Ishikawa (cell line): ENCODE results near the gene MYL12A.

ENCODE experiments used
- CEBPB ChIP-seq: IDR thresholded peaks from 2 replicates; pipeline ENCODE4 v1.6.1; 2012
- CREB1 ChIP-seq: IDR thresholded peaks from 2 replicates; pipeline ENCODE4 v1.6.1; 2012; ENCODE audit warnings: low read depth
- EGR1 ChIP-seq: IDR thresholded peaks from 2 replicates; pipeline ENCODE4 v1.6.1; 2012
- EP300 ChIP-seq: IDR thresholded peaks from 2 replicates; pipeline ENCODE4 v1.6.1; 2012; ENCODE audit warnings: borderline replicate concordance
- FOXM1 ChIP-seq: IDR thresholded peaks from 2 replicates; pipeline ENCODE4 v1.6.1; 2012; ENCODE audit warnings: low read depth, borderline replicate concordance
- NFIC ChIP-seq: IDR thresholded peaks from 2 replicates; pipeline ENCODE4 v1.6.1; 2012
- RAD21 ChIP-seq: IDR thresholded peaks from 2 replicates; pipeline ENCODE4 v1.6.1; 2012; ENCODE audit warnings: low read depth
- TAF1 ChIP-seq: IDR thresholded peaks from 2 replicates; pipeline ENCODE4 v1.6.1; 2012; ENCODE audit warnings: low read depth, mild to moderate bottlenecking
- TCF12 ChIP-seq: IDR thresholded peaks from 2 replicates; pipeline ENCODE4 v1.6.1; 2012; ENCODE audit warnings: low read depth
- TEAD4 ChIP-seq: IDR thresholded peaks from 2 replicates; pipeline ENCODE4 v1.6.1; 2012
- YY1 ChIP-seq: IDR thresholded peaks from 2 replicates; pipeline ENCODE4 v1.6.1; 2012; ENCODE audit warnings: low read depth
- ZBTB7A ChIP-seq: IDR thresholded peaks from 2 replicates; pipeline ENCODE4 v1.6.1; 2012; ENCODE audit warnings: low read depth
- TF ChIP-seq, protein P1 (sequence below): IDR thresholded peaks from 2 replicates; pipeline ENCODE4 v1.6.1; 2012; ENCODE audit warnings: low read depth, mild to moderate bottlenecking
- TF ChIP-seq, protein P2 (sequence below): IDR thresholded peaks from 2 replicates; pipeline ENCODE4 v1.6.1; 2012
- TF ChIP-seq, protein P3 (sequence below): IDR thresholded peaks from 2 replicates; pipeline ENCODE4 v1.6.1; 2012

The MYL12A gene

DNA sequence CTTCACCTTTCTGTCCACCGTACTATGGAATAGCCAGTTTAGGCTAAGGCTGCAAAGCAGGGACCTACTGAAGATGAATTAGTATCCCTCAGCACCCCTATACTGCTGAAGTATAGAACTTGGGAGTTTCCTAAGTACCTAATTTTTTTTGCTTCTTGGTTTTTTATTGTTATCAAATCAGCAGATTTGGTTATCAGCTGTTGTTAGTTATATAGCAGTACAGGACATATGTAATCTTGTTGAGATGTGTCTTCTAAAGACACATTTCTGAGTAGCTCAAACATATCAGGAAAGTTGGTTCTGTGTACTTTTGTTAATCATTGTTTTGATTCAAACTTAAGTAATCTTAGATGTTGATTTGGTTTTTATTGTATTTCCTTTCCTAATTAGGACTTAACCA is 5.2 kb downstream of the MYL12A start:
- TF ChIP-seq NFIC (no peak), ZBTB7A (no peak), CREB1 (no peak), FOXM1 (no peak), TAF1 (no peak), YY1 (no peak), RAD21 (no peak), CEBPB (no peak), TEAD4 (no peak), EP300 (no peak), EGR1 (no peak), TCF12 (no peak)
- TF ChIP-seq, protein P1, sequence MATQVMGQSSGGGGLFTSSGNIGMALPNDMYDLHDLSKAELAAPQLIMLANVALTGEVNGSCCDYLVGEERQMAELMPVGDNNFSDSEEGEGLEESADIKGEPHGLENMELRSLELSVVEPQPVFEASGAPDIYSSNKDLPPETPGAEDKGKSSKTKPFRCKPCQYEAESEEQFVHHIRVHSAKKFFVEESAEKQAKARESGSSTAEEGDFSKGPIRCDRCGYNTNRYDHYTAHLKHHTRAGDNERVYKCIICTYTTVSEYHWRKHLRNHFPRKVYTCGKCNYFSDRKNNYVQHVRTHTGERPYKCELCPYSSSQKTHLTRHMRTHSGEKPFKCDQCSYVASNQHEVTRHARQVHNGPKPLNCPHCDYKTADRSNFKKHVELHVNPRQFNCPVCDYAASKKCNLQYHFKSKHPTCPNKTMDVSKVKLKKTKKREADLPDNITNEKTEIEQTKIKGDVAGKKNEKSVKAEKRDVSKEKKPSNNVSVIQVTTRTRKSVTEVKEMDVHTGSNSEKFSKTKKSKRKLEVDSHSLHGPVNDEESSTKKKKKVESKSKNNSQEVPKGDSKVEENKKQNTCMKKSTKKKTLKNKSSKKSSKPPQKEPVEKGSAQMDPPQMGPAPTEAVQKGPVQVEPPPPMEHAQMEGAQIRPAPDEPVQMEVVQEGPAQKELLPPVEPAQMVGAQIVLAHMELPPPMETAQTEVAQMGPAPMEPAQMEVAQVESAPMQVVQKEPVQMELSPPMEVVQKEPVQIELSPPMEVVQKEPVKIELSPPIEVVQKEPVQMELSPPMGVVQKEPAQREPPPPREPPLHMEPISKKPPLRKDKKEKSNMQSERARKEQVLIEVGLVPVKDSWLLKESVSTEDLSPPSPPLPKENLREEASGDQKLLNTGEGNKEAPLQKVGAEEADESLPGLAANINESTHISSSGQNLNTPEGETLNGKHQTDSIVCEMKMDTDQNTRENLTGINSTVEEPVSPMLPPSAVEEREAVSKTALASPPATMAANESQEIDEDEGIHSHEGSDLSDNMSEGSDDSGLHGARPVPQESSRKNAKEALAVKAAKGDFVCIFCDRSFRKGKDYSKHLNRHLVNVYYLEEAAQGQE: no peak
- TF ChIP-seq, protein P2, sequence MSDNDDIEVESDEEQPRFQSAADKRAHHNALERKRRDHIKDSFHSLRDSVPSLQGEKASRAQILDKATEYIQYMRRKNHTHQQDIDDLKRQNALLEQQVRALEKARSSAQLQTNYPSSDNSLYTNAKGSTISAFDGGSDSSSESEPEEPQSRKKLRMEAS: no peak

DNA sequence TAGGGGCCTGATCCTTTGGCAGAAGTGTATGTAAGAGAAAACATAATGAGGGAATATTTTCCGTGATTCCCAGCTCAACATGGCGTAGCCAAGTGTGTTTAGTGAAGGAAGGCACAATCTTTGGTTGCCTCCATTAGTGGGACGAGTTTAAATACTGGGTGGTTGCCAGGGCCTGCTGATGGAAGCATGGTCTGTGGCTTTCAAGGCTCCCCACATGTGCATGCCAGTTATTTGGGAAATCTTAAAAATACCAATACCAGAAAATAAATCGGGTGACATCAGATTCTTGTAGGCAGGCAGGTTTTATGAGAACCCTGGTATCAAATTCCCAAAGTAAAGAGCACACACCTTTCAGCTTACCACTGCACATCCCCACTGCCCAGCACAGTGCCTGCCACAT is 7.1 kb downstream of the MYL12A start:
- TF ChIP-seq YY1: no peak
- TF ChIP-seq, protein P2: no peak
- no peak for TF ChIP-seq TAF1
- no peak for TF ChIP-seq FOXM1
- TF ChIP-seq, protein P3, sequence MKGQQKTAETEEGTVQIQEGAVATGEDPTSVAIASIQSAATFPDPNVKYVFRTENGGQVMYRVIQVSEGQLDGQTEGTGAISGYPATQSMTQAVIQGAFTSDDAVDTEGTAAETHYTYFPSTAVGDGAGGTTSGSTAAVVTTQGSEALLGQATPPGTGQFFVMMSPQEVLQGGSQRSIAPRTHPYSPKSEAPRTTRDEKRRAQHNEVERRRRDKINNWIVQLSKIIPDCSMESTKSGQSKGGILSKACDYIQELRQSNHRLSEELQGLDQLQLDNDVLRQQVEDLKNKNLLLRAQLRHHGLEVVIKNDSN: no peak
- TF ChIP-seq, protein P1: no peak
- no peak for TF ChIP-seq ZBTB7A
- TF ChIP-seq TEAD4: no peak
- no peak for TF ChIP-seq CEBPB

DNA sequence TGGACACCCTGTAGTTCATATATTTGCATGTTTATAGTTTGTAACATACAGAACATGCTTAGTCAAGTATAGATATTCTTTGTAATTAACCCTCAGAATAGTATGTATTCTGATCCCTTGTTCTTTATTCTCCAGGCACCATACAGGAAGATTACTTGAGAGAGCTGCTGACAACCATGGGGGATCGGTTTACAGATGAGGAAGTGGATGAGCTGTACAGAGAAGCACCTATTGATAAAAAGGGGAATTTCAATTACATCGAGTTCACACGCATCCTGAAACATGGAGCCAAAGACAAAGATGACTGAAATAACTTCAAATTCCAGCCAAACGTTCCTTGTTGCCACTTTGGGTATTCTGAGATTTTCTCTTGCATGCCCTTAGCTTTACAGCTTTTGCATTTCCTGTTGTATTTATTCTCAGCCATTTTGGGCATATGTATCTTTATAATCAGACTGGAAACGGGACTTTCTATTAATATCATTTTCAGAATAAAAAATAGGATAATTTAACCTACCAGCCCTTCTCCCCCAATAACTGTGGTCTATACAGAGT is 8.1 kb downstream of the MYL12A start:
- TF ChIP-seq TCF12: no peak
- TF ChIP-seq, protein P2: no peak
- TF ChIP-seq, protein P1: no peak
- TF ChIP-seq TEAD4: no peak
- no peak for TF ChIP-seq RAD21
- TF ChIP-seq CREB1: no peak
- TF ChIP-seq, protein P3: no peak
- no peak for TF ChIP-seq YY1
- TF ChIP-seq EP300: no peak
- no peak for TF ChIP-seq ZBTB7A
- TF ChIP-seq FOXM1: no peak
- TF ChIP-seq TAF1: no peak
